ENCODE data around the gene EIF1.

EIF1 gene

DNA sequence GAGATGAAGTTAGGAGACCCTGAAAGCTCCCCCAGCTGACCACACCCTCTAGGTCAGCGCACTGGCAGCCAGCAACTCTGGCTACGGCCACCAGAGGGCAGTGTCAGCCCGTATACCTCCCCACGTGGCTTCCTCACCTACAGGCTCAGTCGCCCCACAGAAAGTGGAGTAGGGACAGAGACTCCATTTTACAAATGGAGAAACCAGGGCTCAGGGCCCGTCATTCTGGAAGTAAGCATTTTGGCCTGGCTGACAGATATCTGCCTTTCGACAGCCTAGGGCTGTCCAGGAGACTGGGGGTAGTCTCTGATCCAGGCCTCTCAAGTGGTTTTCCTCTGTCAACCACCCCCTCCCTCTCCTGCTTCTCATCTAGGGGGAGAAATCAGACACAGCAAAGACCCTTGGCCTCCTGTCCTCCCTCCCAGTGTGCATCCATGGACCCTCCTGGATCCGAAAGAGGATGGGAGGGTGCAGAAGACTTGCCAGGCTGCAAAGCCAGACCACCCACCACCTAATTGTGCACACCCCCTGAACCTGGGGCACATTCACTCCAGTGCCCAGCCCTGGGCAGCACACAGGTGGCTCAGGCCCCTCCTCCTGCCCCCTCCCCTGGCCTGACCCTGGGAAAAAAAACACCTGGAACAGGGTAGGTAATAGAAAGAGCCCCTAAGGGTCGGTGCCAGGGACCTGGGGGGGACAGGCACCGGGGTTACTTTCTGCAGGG, 49.6 kb downstream of the EIF1 start:
- DNase-seq: peak; percentile 80

DNA sequence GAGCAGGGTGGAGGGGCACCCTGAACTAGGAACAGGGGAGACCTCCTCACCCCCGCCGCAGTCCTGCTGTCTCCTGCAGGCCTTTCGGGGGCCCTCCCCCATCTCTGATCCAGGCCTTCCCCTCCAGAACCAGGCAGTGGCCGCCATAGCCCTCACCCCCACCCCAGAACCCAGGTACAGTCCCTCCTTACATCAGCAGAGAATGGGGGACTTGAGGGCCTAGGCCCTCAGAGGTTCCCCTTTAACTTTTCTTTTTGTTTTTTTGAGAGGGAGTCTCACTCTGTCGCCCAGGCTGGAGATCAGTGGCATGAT, 50.1 kb downstream of the EIF1 start:
- no peak for DNase-seq

DNA sequence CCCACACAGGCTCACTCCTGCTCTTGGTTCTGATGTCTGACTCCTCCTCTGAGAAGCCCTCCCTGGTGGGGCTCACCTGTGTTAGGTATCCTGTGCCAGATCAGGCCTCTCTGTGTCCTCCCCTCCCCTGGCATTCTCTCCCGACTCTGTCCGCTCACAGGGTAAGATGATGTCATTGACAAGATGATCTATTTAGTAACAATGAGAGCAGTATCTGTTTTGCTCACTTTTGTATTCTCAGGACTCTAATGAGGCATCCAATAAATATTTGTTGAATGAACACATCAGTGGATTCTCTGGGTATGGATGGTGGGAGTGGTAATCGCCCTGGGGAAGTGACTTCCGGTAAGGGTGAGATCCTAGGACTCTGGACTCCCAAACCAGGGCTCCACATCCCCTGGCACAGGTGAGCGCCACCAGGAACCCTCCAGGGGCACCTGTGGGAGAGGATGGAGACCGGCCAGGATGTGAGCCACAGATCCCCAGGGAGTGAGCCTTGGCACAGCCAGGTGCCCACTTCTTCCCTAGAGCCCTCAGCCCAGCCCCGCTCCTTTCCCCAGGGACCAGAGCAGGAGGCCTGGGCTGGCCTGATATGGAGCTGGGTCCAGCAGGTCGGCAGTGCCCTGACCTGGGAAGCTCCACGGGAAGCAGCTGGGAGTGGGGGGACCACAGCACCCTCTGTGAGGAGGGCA, 51.1 kb downstream of the EIF1 start:
- DNase-seq: no peak

DNA sequence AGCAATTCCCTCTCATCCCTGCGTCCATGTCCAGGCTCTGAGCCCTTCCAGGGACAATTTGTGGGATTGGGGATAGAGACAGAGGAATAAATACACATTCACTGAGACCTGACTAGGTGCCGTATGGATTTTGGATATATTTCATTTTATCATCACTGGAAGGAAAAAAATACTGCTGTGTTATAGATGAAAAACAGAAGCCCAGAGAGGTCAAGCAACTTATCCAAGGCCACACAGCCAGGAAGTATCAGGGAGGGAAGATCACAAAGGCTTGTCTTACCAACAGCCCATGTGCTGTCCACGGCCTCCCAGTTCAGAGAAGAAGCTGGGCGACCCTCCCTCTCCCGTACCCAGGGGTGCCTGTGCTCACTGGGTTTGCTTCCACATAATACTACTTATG, 51.8 kb downstream of the EIF1 start:
- no peak for DNase-seq

DNA sequence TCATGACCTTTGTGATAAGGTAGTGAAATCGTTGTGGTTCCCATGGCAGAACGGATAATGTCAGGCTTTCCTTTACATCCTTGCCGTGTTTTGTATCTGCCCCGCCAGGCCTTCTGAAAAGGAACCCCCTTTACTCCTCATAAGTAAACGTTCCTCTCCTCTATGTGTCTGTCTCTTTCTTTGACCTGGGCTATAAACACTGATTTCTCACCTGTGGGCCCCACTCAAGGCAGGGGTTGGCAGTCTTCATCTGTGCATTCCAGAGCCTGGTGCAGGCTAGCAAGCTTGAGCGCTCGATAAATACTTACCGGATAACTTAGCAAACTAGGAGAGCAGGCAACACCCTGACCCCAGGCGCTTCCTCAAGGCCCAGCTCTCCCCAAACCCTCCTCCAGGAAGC, 53.0 kb downstream of the EIF1 start:
- no peak for DNase-seq

All from NCI-H510A (cell line).